Measurements from ENCODE around the gene ACBD7.

ACBD7 gene

GRCh38 chr10:15088428-15089261 lies at the start of gene ACBD7:
ACBD7 (minus strand) TSS chr10:15088776; CDS start chr10:15088728, 48 bp downstream.
- DNase-seq (ENCODE audit: low read depth in 2 of 2): peak; percentile 12 to 17

GRCh38 chr10:15137636-15138035 lies 49.1 kb upstream of the ACBD7 start:
- DNase-seq (ENCODE audit: low read depth in 2 of 2): no peak

- DNase-seq (ENCODE audit: low read depth in 2 of 2): no peak
Measured at GRCh38 chr10:15137036-15137359, 48.4 kb upstream of the ACBD7 start.

GRCh38 chr10:15136129-15137035 lies 47.8 kb upstream of the ACBD7 start:
- no peak for DNase-seq (ENCODE audit: low read depth in 2 of 2)

GRCh38 chr10:15131330-15131729 lies 42.8 kb upstream of the ACBD7 start:
- no peak for DNase-seq (ENCODE audit: low read depth in 2 of 2)

- no peak for DNase-seq (ENCODE audit: low read depth in 2 of 2)
Measured at GRCh38 chr10:15124908-15125307, 36.3 kb upstream of the ACBD7 start.

GRCh38 chr10:15124190-15124589 lies 35.6 kb upstream of the ACBD7 start:
- DNase-seq (ENCODE audit: low read depth in 2 of 2): no peak

GRCh38 chr10:15123749-15124184 lies 35.2 kb upstream of the ACBD7 start:
- peak; percentile 36 to 49 for DNase-seq (ENCODE audit: low read depth in 2 of 2)

GRCh38 chr10:15122477-15123030 lies 34.0 kb upstream of the ACBD7 start:
- DNase-seq (ENCODE audit: low read depth in 2 of 2): no peak

GRCh38 chr10:15121707-15122106 lies 33.1 kb upstream of the ACBD7 start:
- no peak for DNase-seq (ENCODE audit: low read depth in 2 of 2)

GRCh38 chr10:15120523-15120922 lies 31.9 kb upstream of the ACBD7 start:
- DNase-seq (ENCODE audit: low read depth in 2 of 2): peak; percentile 25 to 29

- no peak for DNase-seq (ENCODE audit: low read depth in 2 of 2)
Measured at GRCh38 chr10:15118615-15119014, 30.0 kb upstream of the ACBD7 start.

GRCh38 chr10:15116225-15116624 lies 27.6 kb upstream of the ACBD7 start:
- DNase-seq (ENCODE audit: low read depth in 2 of 2): no peak

- no peak for DNase-seq (ENCODE audit: low read depth in 2 of 2)
Measured at GRCh38 chr10:15113766-15114165, 25.2 kb upstream of the ACBD7 start.

- DNase-seq (ENCODE audit: low read depth in 2 of 2): no peak
Measured at GRCh38 chr10:15112657-15113056, 24.1 kb upstream of the ACBD7 start.

GRCh38 chr10:15106352-15107013 lies 17.9 kb upstream of the ACBD7 start:
- peak in 1 of 2 experiments; percentile 21 for DNase-seq (ENCODE audit: low read depth in 2 of 2)

GRCh38 chr10:15103513-15103912 lies 14.9 kb upstream of the ACBD7 start:
- DNase-seq (ENCODE audit: low read depth in 2 of 2): no peak

- no peak for DNase-seq (ENCODE audit: low read depth in 2 of 2)
Measured at GRCh38 chr10:15099886-15100285, 11.3 kb upstream of the ACBD7 start.

GRCh38 chr10:15097011-15097812 lies 8.6 kb upstream of the ACBD7 start, which contains the start of gene RPP38:
RPP38 (plus strand) TSS chr10:15097355; CDS start chr10:15103315, 5,960 bp downstream.
- peak; percentile 84 to 85 for DNase-seq (ENCODE audit: low read depth in 2 of 2)

GRCh38 chr10:15096661-15097010 lies 8.1 kb upstream of the ACBD7 start:
- DNase-seq (ENCODE audit: low read depth in 2 of 2): no peak

- DNase-seq (ENCODE audit: low read depth in 2 of 2): no peak
Measured at GRCh38 chr10:15092855-15093408, 4.4 kb upstream of the ACBD7 start.
